Heart left ventricle (tissue), 16 donors: Measurements from ENCODE around the gene ARHGEF28. TPM values are rescaled to one million over a fixed set of nuclear protein-coding genes. Genes with fewer than 3 reads are reported as not detected.

Source experiments
- ATAC-seq, 4 donors: fragments of 200-7000 bp; cut with Tn5 transposase; one replicate each; pipeline ENCODE4 v1.9.1; 2020 to 2022; ENCODE audit warnings: moderate library complexity in 4 of 4, mild to moderate bottlenecking in 3 of 4, moderate number of reproducible peaks in 1 of 4
- DNase-seq, 5 donors: peaks; one replicate each; pipeline ENCODE4 v3.0.0-alpha.2; 2020
- H3K27ac ChIP-seq, 12 donors: fragments of 200-600 bp; sonication (generic) in 4 of 12; one replicate each; pipeline versions ENCODE4 v1.5.0 to v1.8.0; 2016 to 2022; ENCODE audit warnings: mild to moderate bottlenecking in 2 of 12
- H3K27me3 ChIP-seq, 9 donors: fragments of 200-600 bp; sonication (generic) in 2 of 9; one replicate each; pipeline versions ENCODE4 v1.5.1 to v1.8.0; 2016 to 2022; ENCODE audit warnings: mild to moderate bottlenecking in 3 of 9
- H3K36me3 ChIP-seq, 9 donors: fragments of 200-600 bp; sonication (generic) in 2 of 9; one replicate each; pipeline versions ENCODE4 v1.5.0 to v1.8.0; 2018 to 2022; ENCODE audit warnings: mild to moderate bottlenecking in 2 of 9
- H3K4me1 ChIP-seq, 12 donors: fragments of 200-600 bp; sonication (generic) in 4 of 12; one replicate each; pipeline versions ENCODE4 v1.5.0 to v1.8.0; 2016 to 2022; ENCODE audit warnings: mild to moderate bottlenecking in 3 of 12
- H3K4me3 ChIP-seq, 12 donors: fragments of 200-600 bp; sonication (generic) in 4 of 12; one replicate each; pipeline versions ENCODE4 v1.5.0 to v1.8.0; 2017 to 2022; ENCODE audit warnings: mild to moderate bottlenecking in 9 of 12, moderate library complexity in 4 of 12
- H3K9me3 ChIP-seq, 12 donors: fragments of 200-600 bp; sonication (generic) in 4 of 12; one replicate each; pipeline versions ENCODE4 v1.5.0 to v1.8.0; 2016 to 2022; ENCODE audit warnings: mild to moderate bottlenecking in 1 of 12
- POLR2A ChIP-seq, 2 donors: fragments of 450-650 bp; IDR thresholded peaks; one replicate each; pipeline ENCODE4 v1.6.1; 2017; ENCODE audit warnings: antibody characterized with exemption in 2 of 2, mild to moderate bottlenecking in 2 of 2, moderate library complexity in 2 of 2
- WGBS, 4 donors: extraction: QIAGEN DNeasy Blood & Tissue Kit in 2 of 4; methylation state at CpG; one replicate each; pipeline versions ENCODE4 v1.1.5 to v1.1.7; 2013 to 2018; 5-methylcytosine and 5-hydroxymethylcytosine counted together
- intact Hi-C, 10 donors: fragments of 100-400 bp; cut with DNase I; formaldehyde crosslinking; loops; one replicate each; pipeline versions ENCODE4 v1.11.1 to v1.14.2; 2022
- polyA plus RNA-seq, 2 donors: library from polyadenylated mRNA; stranded (reverse); fragments of 200-250 nt; gene quantifications; one replicate each; pipeline ENCODE4 v1.2.3, GENCODE V29; 2013
- total RNA-seq, 9 donors: library from RNA; depleted of rRNA in 2 of 9; stranded (reverse); fragments of >200 nt in 2 of 9; fragmentation: NEBNext Ultra II Directional in 3 of 9; extraction: Animal tissue kit (Norgen Biotek cat#: 25700) in 3 of 9; gene quantifications; one replicate each; pipeline versions ENCODE4 v1.1.0 to v1.2.4, GENCODE V29; 2016 to 2023
- TF ChIP-seq, protein P1 (sequence below), 12 donors: fragments of 200-600 bp; sonication (generic) in 4 of 12; IDR thresholded peaks; one replicate each; pipeline versions ENCODE4 v1.5.0 to v1.8.0; 2018 to 2022; ENCODE audit warnings: antibody characterized with exemption in 12 of 12, mild to moderate bottlenecking in 5 of 12
- donor health status: ischemic (EF 13 %, LVEDD 7.1; RV severe dilation, severe dysfunction).
- donor health status: healthy with polysubstance abuse.
- donor health status: DM: no; HTN: yes; CAD: no.
- donor health status: DM: no; HTN: no; CAD: no.
- donor health status: ischemic (EF 25% LVEDD 6.9; RV normal size, moderate dysfunction).
- donor health status: ischemic (EF 25% LVEDD 5.7; RV mildly dilated, moderate dysfunction).
- donor health status: healthy.
- donor health status: DM: yes; HTN: yes; CAD: no.
- donor health status: ischemic (EF 35%, LVEDD 5.7; RV mildly dilated, moderate dysfunction).
- donor health status: nonischemic (EF 11% LVEDD 7.7; RV severe dilation, severe dysfunction).
- donor health status: DM: yes; HTN: yes; CAD: no.
- donor health status: PGD.
- donor health status: ischemic (EF 29% LVEDD 5.4; RV normal size, mild dysfunction).
- donor health status: nonischemic (EF 23%, LVEDD 6.1; RV moderate dilation, normal function).

The ARHGEF28 gene
- total and polyA plus RNA-seq, 11 donors, result 0.51 to 7.7 (median 1.7) TPM

DNA sequence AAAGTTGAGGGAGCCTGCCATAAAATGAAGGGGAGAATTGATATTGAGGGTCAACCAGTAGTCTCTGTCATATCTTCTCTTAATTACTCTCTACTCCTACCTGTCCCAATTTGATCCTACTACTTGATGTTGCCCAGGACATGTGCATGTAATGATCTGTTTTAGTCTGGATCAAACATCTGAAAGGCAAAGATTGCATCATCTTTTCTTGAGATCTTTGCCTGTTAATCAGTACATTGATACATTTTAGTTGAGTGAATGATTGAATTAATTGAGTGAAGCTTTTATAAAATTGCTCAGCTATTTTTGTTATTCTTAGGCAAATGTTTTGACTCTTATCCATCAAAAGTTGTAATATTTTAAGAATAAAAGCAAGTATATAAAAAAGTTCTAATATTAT, 21.7 kb downstream of the ARHGEF28 start:
- ATAC-seq, result no peak
- TF ChIP-seq, protein P1, sequence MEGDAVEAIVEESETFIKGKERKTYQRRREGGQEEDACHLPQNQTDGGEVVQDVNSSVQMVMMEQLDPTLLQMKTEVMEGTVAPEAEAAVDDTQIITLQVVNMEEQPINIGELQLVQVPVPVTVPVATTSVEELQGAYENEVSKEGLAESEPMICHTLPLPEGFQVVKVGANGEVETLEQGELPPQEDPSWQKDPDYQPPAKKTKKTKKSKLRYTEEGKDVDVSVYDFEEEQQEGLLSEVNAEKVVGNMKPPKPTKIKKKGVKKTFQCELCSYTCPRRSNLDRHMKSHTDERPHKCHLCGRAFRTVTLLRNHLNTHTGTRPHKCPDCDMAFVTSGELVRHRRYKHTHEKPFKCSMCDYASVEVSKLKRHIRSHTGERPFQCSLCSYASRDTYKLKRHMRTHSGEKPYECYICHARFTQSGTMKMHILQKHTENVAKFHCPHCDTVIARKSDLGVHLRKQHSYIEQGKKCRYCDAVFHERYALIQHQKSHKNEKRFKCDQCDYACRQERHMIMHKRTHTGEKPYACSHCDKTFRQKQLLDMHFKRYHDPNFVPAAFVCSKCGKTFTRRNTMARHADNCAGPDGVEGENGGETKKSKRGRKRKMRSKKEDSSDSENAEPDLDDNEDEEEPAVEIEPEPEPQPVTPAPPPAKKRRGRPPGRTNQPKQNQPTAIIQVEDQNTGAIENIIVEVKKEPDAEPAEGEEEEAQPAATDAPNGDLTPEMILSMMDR (IDR thresholded peaks at IDR 0.05), result no peak
- no peak for TF ChIP-seq POLR2A (IDR thresholded peaks at IDR 0.05)

DNA sequence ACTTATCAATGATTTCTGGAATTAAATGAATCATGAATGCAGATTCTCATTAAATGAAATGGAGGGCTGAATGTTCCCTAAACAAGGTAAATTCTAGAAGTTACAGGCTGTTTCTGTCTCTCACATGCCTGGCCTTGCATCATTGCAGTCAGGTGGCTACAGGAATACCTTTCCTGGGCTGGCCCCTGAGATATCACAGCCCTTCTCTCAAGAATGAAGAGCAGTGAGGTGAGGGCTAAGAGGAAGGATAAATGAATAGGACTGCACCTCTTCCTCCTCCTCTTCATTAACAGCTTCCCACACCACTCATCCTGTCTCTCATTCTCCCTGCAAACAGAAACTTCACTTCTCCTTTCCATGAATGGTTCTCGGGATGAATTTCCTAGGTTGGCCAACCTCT, 22.5 kb downstream of the ARHGEF28 start:
- H3K4me3 ChIP-seq, result no peak overlapping the region
- no peaks in the 10 kb centered on the region for H3K36me3 ChIP-seq
- H3K9me3 ChIP-seq, result no peaks in the 10 kb centered on the region
- H3K27ac ChIP-seq, result no peak overlapping the region
- intact Hi-C loops, result no loop called here
- 70 to 83% (median 79%) methylated on average over 1 of the region's 1 CpG for WGBS, 4 donors
- peaks cover 0 to 5% (median 0%) of the 10 kb centered on the region in 9 donors for H3K27me3 ChIP-seq
- no peak for TF ChIP-seq POLR2A (IDR thresholded peaks at IDR 0.05)
- TF ChIP-seq, protein P1 (IDR thresholded peaks at IDR 0.05), result no peak
- peaks cover 0 to 3% (median 0%) of the 10 kb centered on the region in 12 donors for H3K4me1 ChIP-seq
- DNase-seq (no peak), ATAC-seq (no peak)

More for the DNA sequence above, 21.7 kb downstream of the ARHGEF28 start:
- H3K4me1 ChIP-seq, result peaks cover 0 to 3% (median 0%) of the 10 kb centered on the region in 12 donors
- peaks cover 0 to 5% (median 0%) of the 10 kb centered on the region in 9 donors for H3K27me3 ChIP-seq
- H3K9me3 ChIP-seq, result no peaks in the 10 kb centered on the region
- H3K4me3 ChIP-seq, result no peak overlapping the region
- no peak overlapping the region for H3K27ac ChIP-seq
- intact Hi-C loops, result no loop called here
- no peak for DNase-seq
- H3K36me3 ChIP-seq, result no peaks in the 10 kb centered on the region

DNA sequence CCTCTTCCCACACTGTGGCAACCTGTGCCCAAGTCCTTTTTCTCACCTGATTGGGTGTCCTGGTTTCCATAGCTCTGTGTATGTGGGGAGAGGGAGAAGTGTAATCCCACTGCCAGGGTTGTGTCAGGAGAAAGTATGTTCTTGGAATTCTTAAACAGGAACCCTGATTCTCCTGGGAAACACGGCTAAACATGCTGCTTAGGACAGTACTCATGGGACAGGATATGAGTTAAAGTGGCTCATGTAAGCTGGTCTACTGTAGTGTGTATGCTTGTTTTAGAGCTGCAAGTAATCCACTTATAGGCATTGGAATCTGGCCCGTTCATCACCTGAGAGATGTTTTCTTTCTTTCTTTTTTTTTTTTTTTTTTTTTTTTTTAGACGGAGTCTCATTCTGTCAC, 23.9 kb downstream of the ARHGEF28 start:
- H3K4me3 ChIP-seq, result no peak overlapping the region
- WGBS, 4 donors, result 79 to 84% (median 82%) methylated on average over 3 of the region's 3 CpGs
- TF ChIP-seq, protein P1 (IDR thresholded peaks at IDR 0.05), result no peak
- TF ChIP-seq POLR2A (IDR thresholded peaks at IDR 0.05), result no peak
- intact Hi-C loops, result no loop called here
- no peaks in the 10 kb centered on the region for H3K36me3 ChIP-seq
- DNase-seq (no peak), ATAC-seq (no peak)
- H3K4me1 ChIP-seq, result peaks cover 0 to 8% (median 0%) of the 10 kb centered on the region in 12 donors
- no peaks in the 10 kb centered on the region for H3K27me3 ChIP-seq
- H3K9me3 ChIP-seq, result no peaks in the 10 kb centered on the region
- H3K27ac ChIP-seq, result no peak overlapping the region

DNA sequence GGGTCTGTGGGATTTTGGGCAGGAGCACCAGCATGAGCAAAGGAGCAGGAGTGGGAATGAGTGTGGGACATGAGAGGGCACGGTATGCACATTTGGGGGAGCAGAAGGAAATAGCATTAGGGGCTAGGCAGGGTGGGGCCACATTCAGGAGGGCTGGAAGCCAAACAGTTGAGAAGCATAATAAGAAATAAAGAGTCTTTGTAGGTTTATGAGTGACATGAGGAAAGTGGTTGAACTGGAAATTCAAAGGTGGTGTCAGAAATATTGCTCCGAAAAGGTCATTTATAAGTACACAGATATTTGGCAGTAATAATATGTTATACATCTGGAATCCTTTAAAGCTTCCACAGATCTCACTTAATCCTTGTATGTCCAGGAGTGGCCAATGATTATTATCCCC, 26.4 kb downstream of the ARHGEF28 start:
- Histone ChIP-seq H3K27me3 (no peaks in the 10 kb centered on the region), H3K4me3 (no peak overlapping the region), H3K4me1 (peaks cover 0 to 15% (median 0%) of the 10 kb centered on the region in 12 donors), H3K9me3 (no peaks in the 10 kb centered on the region), H3K27ac (no peak overlapping the region), H3K36me3 (no peaks in the 10 kb centered on the region)
- TF ChIP-seq POLR2A (IDR thresholded peaks at IDR 0.05), result no peak
- TF ChIP-seq, protein P1 (IDR thresholded peaks at IDR 0.05), result no peak
- WGBS, 4 donors, result 80 to 90% (median 88%) methylated on average over 2 of the region's 2 CpGs
- DNase-seq, result no peak
- no peak for ATAC-seq
- intact Hi-C loops, result no loop called here
